Body of pancreas (tissue), 4 donors: ENCODE measurements around the gene ZNF771.

Source experiments
- CTCF ChIP-seq, 7 experiments: fragments of 450-650 bp in 4 of 7; fragments of 200-600 bp in 3 of 7; sonication (generic) in 3 of 7; IDR thresholded peaks; one replicate each; pipeline ENCODE4 v1.5.1; 2016 to 2019; ENCODE audit warnings: antibody characterized with exemption in 7 of 7
- POLR2A ChIP-seq, 3 donors: fragments of 450-650 bp; IDR thresholded peaks; one replicate each; pipeline ENCODE4 v1.6.1; 2016; ENCODE audit warnings: antibody characterized with exemption in 3 of 3, mild to moderate bottlenecking in 2 of 3

- TF ChIP-seq CTCF (IDR thresholded peaks at IDR 0.05) (no peak), POLR2A (IDR thresholded peaks at IDR 0.05) (no peak)
Observed at GRCh38 chr16:30439720-30440348, 32.4 kb downstream of the ZNF771 start.
